GM23248 (cell line): Measurements from ENCODE around the gene SHROOM3.

ENCODE experiments used
- EZH2 ChIP-seq: fragments of 200-600 bp; sonication (generic); IDR thresholded peaks from 2 replicates; pipeline ENCODE4 v1.6.1; 2018; ENCODE audit warnings: antibody characterized with exemption, mild to moderate bottlenecking; ENCODE audit not compliant: insufficient read depth, poor library complexity, severe bottlenecking
- EZH2phosphoT487 ChIP-seq: fragments of 200-600 bp; sonication (generic); IDR thresholded peaks from 2 replicates; pipeline ENCODE4 v1.6.1; 2018; ENCODE audit warnings: antibody characterized with exemption, moderate library complexity, mild to moderate bottlenecking, low read depth; ENCODE audit not compliant: insufficient read depth

GRCh38 chr4:76779740-76780459, 344.9 kb downstream of the SHROOM3 start:
- TF ChIP-seq EZH2 (no peak), EZH2phosphoT487 (no peak)
